Erythroblast (primary cell): ENCODE measurements around the gene SRGAP1.

Experiments used
- GATA1 ChIP-seq: IDR thresholded peaks from 2 replicates; pipeline ENCODE4 v1.6.1; 2011; ENCODE audit warnings: low read depth, mild to moderate bottlenecking, control low read depth, low read length, moderate library complexity
- POLR2A ChIP-seq: IDR thresholded peaks from 2 replicates; pipeline ENCODE4 v1.6.1; 2011; ENCODE audit warnings: mild to moderate bottlenecking, low read length

DNA sequence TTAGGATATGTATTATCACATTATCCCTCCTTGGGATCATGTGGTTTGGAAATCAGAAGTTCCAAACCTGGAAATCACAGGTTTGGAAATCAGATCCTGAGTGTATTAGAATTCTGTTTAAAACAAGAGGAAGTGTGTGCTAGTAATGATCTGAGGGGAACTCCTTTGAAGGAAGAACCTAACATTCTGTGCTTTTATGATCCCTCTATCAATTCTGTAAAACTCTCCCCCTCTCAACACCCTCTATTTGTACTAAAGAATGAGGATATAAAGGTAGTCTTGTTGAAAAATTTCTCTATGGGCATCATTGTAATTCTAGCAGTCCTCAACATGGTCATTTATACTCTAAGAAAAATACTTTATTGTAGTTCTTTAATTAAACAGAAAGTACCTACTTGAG, 97.4 kb downstream of the SRGAP1 start:
- TF ChIP-seq POLR2A: no peak
- no peak for TF ChIP-seq GATA1
